NCI-H345 treated with DMSO at 0.1 percent for 48 hours (cell line): ENCODE measurements around the gene HCFC1.

Experiments
- DNase-seq: peaks from one replicate; lab custom pipeline; 2025; ENCODE audit not compliant: unreplicated experiment; lab: John Stamatoyannopoulos, UW

HCFC1 gene

DNA sequence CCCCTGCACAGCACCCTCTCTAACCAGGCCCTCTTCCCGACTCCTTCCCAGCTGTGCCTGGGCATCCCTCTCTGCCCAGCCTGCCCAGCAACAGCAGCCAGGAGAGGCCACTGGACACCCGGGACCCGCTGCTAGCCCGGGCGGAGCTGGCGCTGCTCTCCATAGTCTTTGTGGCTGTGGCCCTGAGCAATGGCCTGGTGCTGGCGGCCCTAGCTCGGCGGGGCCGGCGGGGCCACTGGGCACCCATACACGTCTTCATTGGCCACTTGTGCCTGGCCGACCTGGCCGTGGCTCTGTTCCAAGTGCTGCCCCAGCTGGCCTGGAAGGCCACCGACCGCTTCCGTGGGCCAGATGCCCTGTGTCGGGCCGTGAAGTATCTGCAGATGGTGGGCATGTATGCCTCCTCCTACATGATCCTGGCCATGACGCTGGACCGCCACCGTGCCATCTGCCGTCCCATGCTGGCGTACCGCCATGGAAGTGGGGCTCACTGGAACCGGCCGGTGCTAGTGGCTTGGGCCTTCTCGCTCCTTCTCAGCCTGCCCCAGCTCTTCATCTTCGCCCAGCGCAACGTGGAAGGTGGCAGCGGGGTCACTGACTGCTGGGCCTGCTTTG, 66.0 kb downstream of the HCFC1 start:
- no peak for DNase-seq

DNA sequence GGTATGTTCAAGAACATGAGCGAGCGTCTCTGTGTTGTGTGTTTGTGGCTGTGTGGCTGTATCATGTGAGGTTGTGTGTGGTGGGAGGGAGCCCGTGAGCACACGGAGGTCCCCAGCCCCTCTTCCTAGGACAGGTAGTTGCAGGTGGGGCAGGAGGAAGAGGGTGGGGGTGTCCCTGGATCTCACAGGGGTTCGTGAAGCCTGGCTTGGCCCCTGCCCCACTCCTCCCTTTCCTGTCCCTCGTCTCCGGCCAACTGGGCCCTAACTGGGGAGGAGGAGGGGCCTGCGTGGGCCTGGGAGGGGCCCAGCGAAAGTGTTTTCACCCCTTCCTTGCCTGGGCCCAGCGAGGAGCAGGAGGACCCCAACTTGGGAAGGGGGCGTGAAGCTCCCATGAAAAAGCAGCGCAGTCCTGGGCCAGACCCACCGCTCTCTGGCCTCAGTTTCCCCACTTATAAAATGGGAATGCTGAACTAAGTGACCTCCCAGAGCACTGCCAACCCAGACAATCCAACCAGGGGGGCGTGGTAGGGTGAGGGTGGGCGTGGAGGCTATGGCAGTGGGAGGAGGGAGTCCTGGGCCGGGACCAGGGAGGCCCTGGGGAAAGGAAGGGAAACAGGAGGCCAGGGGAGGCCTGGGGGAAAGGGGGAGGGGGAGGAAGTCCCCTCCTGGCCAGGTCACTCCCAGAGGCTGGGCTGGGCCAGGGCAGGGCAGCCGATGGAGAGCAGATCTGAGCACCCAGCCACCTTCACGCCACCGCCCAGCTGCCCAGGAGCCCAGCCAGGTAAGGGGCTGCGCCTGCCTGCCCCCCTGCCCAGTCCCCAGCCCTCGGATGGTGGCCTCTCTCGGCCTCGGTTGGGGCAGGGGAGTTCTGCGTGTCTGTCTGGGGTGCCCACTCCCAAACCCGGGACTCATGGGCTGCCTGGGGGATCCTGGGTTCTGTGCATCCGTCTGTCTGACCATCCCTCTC, 67.3 kb downstream of the HCFC1 start, which contains the start of gene AVPR2:
Gene AVPR2 (plus strand): TSS at position 683 of the 967 bp plus-strand sequence. CDS start 473 bp downstream, outside the sequence.
- no peak for DNase-seq

DNA sequence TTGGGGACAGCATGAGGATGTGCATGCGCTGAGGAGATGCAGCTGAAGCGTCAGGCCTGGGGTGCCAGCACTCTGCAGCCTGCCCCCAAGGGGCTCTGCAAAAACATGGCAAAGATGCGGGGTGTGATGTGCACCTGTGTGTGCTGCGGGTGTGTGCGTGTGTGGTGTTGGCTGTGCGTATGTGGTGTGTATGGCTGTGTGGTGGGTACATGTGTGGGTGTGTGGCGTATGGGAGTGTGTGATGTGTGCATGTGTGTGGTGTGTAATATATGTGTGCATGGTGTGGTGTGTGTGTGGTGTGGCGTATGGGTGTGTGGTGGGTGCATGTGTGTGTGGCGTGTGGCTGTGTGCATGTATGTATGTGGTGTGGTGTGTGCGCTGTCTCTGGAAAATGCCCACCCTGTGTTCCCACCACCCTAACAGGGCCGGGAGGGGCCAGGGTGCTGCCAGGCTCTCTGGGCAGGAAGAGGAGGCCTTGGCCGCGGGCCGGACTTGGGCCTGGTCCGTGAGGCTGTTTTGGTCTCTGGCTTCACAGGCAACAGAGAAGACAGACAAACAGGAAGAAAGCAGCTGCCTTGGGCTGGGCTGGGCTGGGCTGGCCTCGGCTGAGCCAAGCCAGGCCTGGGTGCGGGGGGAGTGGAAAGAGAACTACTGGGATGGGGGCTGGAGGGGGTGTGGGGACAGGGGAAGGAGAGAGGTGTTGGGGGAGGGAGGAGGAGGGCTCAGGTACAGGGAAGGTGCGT, 68.2 kb downstream of the HCFC1 start:
- no peak for DNase-seq

DNA sequence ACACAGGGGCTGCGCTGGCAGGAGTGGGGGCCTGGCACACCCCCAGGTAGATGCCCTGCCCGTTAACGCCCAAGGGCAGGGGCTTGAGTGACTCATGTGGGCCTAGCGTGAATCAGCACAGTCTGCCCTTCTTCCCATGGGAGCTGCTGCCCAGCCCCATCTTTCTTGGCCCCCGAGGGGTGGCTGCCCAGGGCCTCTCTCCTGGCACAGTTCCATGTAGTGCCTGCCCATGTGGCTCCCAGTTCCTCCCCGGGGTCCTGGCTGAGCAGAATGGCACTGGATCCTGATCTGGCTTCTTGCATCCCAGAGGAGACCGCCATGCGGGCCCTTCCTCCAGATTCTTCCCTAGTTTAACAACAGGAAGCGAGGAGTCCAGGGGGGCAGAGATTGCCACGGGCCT, 69.2 kb downstream of the HCFC1 start:
- no peak for DNase-seq

DNA sequence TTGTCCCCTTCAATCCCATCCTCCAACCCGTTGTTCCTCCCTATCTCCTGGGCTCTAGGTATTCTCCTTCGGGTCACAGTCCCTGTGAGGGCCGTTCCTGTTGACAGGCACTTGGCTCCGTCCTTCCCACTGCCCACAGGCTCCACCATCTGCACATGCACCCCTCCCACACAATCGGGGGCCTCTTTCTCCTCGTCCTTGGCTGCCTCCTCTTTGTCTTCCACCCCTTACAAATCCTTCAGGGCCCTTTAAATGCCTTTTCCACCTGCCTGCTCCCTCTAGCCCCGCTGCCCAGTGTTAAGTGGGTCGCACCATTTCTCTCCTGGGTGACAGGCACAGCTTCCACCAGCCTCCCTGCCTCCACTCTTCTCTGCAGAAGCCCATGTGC, 69.9 kb downstream of the HCFC1 start:
- no peak for DNase-seq

DNA sequence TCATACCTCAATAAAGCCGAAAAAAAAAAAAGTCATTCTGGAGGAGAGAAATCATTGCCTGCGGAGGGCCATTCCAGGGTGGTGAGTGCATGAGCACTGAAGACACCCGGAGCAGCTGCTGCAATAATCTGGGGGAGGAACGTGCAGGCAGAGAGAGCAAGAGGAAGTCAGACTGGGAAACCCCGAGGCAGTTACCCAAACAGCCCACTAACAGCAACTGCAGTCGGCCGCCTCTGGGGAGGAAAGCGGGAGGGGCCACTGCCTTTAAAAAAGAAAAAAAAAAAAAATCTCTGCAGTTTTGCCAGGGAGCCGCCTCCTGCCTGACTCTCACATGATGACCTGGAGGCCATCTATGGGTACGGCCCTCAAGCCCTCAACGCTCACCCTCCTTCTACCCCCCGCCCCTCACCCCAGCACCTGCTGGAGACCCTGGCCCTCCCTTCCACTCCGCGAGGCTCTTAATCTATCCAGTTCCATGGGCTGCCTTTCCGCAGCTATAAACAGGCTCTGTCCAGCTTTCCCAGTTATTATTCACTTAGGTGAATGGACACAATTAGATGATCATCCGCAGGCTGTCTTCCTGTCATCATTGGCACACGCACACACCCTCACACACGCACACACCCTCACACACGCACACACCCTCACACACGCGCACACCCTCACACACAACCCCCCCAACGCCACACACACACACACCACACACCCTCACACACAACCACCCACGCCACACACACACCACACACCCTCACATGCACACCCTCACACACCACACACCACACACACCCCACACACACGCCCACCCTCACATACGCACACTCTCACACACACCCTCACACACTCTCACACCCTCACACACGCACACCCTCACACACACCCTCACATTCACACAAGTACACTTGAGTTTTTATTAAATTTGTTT, 70.5 kb downstream of the HCFC1 start:
- DNase-seq = peak; percentile 17

DNA sequence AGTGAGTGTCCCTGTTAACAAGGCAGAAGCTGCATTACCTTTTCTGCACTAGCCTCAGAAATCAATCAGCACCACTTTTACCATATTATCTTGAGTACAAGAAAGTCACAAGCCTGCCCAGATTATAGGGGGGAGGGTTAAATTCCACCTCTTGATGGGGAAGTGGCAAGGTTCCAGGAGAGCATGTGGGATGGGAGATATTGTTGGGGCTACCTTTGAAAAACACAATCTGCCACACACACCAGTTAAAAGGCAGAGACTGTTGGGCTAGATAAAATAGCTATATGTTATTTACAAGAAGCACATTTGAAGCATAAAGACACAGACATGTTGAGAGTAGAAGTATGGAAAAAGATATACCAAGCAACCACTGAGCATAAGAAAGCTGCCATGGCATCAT, 73.7 kb downstream of the HCFC1 start:
- no peak for DNase-seq
